Measurements from ENCODE around the gene POU2F3. TPM values are rescaled to one million over a fixed set of nuclear protein-coding genes. Genes with fewer than 3 reads are reported as not detected.

The POU2F3 gene
- total and polyA plus RNA-seq, 2 of the 8 experiments (the other 6 are each of a cell fraction or from before 2014, with no cell fraction given) = 1.0 to 2.1 TPM

DNA sequence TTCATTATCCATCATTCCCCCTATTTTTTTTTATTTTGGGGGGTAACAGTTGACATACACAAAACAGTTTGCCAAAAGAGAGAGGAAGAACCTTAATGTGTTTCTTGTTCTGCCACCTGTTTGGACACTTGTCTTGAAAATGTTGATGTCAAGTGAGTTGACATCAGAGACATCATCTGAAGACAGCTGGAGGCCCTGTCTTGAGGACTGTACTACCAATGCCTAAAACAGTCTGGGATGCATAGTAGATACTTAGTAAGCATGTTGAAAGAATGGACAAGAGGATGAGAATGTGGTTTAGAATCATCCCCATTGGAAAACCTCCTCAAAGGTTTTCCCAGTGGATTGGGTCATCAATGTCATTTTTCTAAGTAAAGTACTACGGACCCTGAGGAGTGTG, 93.9 kb downstream of the POU2F3 start:
- H3K4me3 ChIP-seq (ENCODE audit: extremely low read depth in 1 of 4, insufficient read depth in 2 of 4, low read depth in 3 of 4, low read length in 4 of 4) = no peak overlapping the region
- peaks cover 10% of the 10 kb centered on the region for H3K23me2 ChIP-seq (ENCODE audit: low read depth, low read length)
- peaks cover 0 to 3% (median 1%) of the 10 kb centered on the region in 4 experiments; a peak in 4 of 7 replicates for H3K4me1 ChIP-seq (replicated peaks in 1 of 4; ENCODE audit: control insufficient read depth in 3 of 4, insufficient read depth in 4 of 4, low read length in 3 of 4)
- H3K4me2 ChIP-seq (ENCODE audit: insufficient read depth in 1 of 2, low read depth in 2 of 2, low read length in 2 of 2) = no peak overlapping the region
- WGBS, 2 experiments (ENCODE audit: extremely low coverage in 1 of 2, insufficient coverage in 1 of 2, insufficient read length in 1 of 2, insufficient replicate concordance in 2 of 2, low coverage in 1 of 2, low lambda C conversion rate in 2 of 2, missing lambda C conversion rate in 1 of 2) = 100% methylated on average over 1 of the region's 1 CpG; no CpG with 5 or more reads in 1 of the 2 experiments
- H3K9me3 ChIP-seq (ENCODE audit: insufficient read depth in 2 of 2, low read depth in 1 of 2, low read length in 1 of 2) = no peaks in the 10 kb centered on the region
- no peak overlapping the region for H2BK120ac ChIP-seq (replicated peaks; ENCODE audit: low read depth, low read length)
- no peak overlapping the region for H3K14ac ChIP-seq (ENCODE audit: insufficient read length)
- no peak overlapping the region for H2AK5ac ChIP-seq (ENCODE audit: low read depth, low read length)
- CTCF ChIA-PET (ENCODE audit: partially characterized antibody) = interaction anchor here (0.7 to 2.5 kb wide), 18 partner anchors 8 to 595 kb away, joined by 3 to 19 read pairs (median 4); partner anchors contain the start of genes POU2F3 and TLCD5
- H3K36me3 ChIP-seq (ENCODE audit: control insufficient read depth in 2 of 4, insufficient read depth in 4 of 4, low read length in 3 of 4) = peaks cover 0 to 10% (median 3%) of the 10 kb centered on the region in 4 experiments; a peak in 4 of 8 replicates
- no peaks in the 10 kb centered on the region for H3K27me3 ChIP-seq (replicated peaks in 1 of 4; ENCODE audit: control insufficient read depth in 3 of 4, extremely low read depth in 1 of 4, insufficient read depth in 3 of 4, low read length in 3 of 4)
- H3K27ac ChIP-seq (ENCODE audit: low read depth, low read length) = no peak overlapping the region
- no peak overlapping the region for H3K56ac ChIP-seq (replicated peaks; ENCODE audit: insufficient read length, low read depth, low read length)
- no peak overlapping the region for H3K4ac ChIP-seq (replicated peaks; ENCODE audit: insufficient read length, low read depth, low read length)
- no peak overlapping the region for H2BK20ac ChIP-seq (ENCODE audit: low read length)
- H3K23ac ChIP-seq (ENCODE audit: insufficient read length) = no peak overlapping the region
- FAIRE-seq = no peak
- H3K79me1 ChIP-seq (ENCODE audit: low read depth, low read length) = no peaks in the 10 kb centered on the region
- H2BK12ac ChIP-seq (ENCODE audit: low read depth, low read length) = no peak overlapping the region
- H2AFZ ChIP-seq (ENCODE audit: low read length) = no peak overlapping the region
- H3K18ac ChIP-seq (ENCODE audit: extremely low read depth, low read length) = no peak overlapping the region
- POLR2A ChIA-PET (ENCODE audit: partially characterized antibody) = interaction anchor here (1.2 kb wide), 1 partner anchor 67 kb away, joined by 3 read pairs; no protein-coding TSS in a partner anchor
- no peak overlapping the region for H2BK15ac ChIP-seq (ENCODE audit: low read length)
- no peak overlapping the region for H4K5ac ChIP-seq (ENCODE audit: insufficient read length, low read depth, low read length)
- H4K20me1 ChIP-seq (replicated peaks in 1 of 2; ENCODE audit: control insufficient read depth in 1 of 2, insufficient read depth in 2 of 2, low read length in 2 of 2) = peaks cover 0 to 6% of the 10 kb centered on the region in 2 experiments
- no peak overlapping the region for H3K9ac ChIP-seq (replicated peaks in 1 of 4; ENCODE audit: extremely low read depth in 1 of 4, low read depth in 3 of 4, low read length in 3 of 4)
- DNase-seq (ENCODE audit: low read depth in 1 of 2, low spot score in 2 of 2) = no peak
- H2BK5ac ChIP-seq (ENCODE audit: low read depth, low read length) = no peak overlapping the region
- no peak overlapping the region for H4K91ac ChIP-seq (replicated peaks; ENCODE audit: insufficient read length, low read length)
- H3K79me2 ChIP-seq (ENCODE audit: control insufficient read depth in 1 of 2, insufficient read depth in 2 of 2, low read length in 2 of 2) = peaks cover 3 to 21% of the 10 kb centered on the region in 2 experiments; a peak in 3 of 4 replicates
- H4K8ac ChIP-seq (ENCODE audit: extremely low read depth, insufficient read depth, low read length) = no peak overlapping the region
- TF ChIP-seq BACH1 (IDR thresholded peaks at IDR 0.05; ENCODE audit: low read length) (no peak), CHD2 (IDR thresholded peaks at IDR 0.05; ENCODE audit: low read length) (no peak), SUZ12 (IDR thresholded peaks at IDR 0.05; ENCODE audit: low read length) (no peak), GTF2F1 (IDR thresholded peaks at IDR 0.05; ENCODE audit: borderline replicate concordance, low read depth, low read length) (no peak), CREB1 (IDR thresholded peaks at IDR 0.05) (no peak), POU5F1 (IDR thresholded peaks at IDR 0.05; ENCODE audit: low read depth, low read length) (no peak), KDM1A (IDR thresholded peaks at IDR 0.05; ENCODE audit: borderline replicate concordance, low read length) (no peak), RBBP5 (IDR thresholded peaks at IDR 0.05; ENCODE audit: borderline replicate concordance, low read depth, low read length) (no peak), CEBPB (IDR thresholded peaks at IDR 0.05; ENCODE audit: low read depth, low read length) (no peak), JUND (IDR thresholded peaks at IDR 0.05; ENCODE audit: low read length) (no peak), GABPA (IDR thresholded peaks at IDR 0.05; ENCODE audit: borderline replicate concordance, insufficient read depth, low read length) (no peak)
- TF ChIP-seq, protein P1, sequence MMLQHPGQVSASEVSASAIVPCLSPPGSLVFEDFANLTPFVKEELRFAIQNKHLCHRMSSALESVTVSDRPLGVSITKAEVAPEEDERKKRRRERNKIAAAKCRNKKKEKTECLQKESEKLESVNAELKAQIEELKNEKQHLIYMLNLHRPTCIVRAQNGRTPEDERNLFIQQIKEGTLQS (IDR thresholded peaks at IDR 0.05; ENCODE audit: insufficient read depth, low read depth, low read length) = no peak
- TF ChIP-seq, protein P2, sequence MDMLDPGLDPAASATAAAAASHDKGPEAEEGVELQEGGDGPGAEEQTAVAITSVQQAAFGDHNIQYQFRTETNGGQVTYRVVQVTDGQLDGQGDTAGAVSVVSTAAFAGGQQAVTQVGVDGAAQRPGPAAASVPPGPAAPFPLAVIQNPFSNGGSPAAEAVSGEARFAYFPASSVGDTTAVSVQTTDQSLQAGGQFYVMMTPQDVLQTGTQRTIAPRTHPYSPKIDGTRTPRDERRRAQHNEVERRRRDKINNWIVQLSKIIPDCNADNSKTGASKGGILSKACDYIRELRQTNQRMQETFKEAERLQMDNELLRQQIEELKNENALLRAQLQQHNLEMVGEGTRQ (IDR thresholded peaks at IDR 0.05; ENCODE audit: low read length) = no peak
